Stimulated activated CD4-positive, alpha-beta T cell treated with anti-CD3 and anti-CD28 coated beads, Interleukin-15, amount 100 ng/mL, for 48 hours (primary cell): ENCODE results near the gene NEK4.

Experiments
- DNase-seq, 2 donors: peaks; one replicate each; pipeline ENCODE4 v3.0.0-alpha.2; 2020; ENCODE audit warnings: low read depth in 2 of 2

The NEK4 gene

DNA sequence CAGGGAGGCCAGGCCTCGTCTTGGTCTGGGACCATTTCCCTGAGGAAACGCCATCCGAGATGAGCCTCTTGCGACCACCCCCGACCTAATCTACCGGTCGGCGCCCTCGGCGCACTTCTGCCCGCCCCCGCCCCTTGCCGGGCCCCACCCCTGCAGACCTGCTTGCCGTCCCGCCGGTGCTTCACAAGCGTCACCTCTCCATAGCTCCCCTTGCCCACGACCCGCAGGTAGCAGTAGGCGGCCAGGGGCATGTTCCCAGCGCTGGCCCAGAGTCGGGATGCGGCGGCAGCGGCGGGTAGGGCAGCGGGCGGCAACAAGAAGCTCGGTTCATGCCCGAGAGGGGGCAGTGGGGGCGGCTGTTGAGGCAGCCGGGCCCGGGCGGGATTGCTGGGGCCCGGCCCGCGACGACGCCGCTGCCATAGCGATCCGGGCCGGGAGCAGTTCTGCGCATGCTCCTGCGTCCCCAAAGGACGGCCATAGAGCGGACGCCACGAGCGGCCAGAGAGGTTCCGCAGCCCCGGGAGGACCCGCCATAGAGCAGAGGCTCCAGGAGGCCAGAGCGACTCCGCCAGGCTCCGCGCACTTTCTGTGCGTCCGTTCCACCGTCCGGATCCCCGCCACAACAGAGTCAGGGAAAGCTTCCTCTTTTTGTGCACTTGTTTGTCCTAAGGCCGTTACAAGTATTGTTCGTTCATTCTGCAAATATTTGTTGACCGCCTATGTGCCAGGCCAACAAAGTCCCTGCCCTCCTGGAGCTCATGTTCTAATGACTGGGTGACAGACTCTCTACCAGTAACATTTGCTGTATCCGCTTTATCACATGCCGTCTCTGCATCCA lies at the start of gene NEK4:
TSS of gene NEK4 (minus strand) at position 445 of the 838 bp plus-strand sequence. CDS start at position 251, 194 bp downstream.
- DNase-seq, result peak; percentile 82 to 85

DNA sequence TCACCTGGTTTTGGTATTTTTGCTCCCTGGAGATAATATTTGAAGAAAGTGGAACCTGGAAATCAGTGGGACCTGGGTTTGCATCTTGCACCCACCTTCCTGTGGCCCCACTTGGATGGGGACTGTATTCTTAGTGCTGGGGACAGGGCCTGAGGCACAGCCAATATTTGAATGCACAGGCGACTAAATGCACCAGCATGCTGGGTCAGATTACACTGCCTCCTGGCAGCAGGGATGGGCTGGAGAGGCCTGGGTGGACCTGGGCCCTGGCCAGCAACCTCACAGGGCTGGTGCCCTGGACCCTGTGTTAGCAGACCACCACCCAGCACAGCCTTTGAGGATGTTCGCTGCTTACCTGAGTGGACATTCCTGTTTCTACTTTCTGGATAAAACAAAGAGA lies 49.2 kb upstream of the NEK4 start:
- no peak for DNase-seq

DNA sequence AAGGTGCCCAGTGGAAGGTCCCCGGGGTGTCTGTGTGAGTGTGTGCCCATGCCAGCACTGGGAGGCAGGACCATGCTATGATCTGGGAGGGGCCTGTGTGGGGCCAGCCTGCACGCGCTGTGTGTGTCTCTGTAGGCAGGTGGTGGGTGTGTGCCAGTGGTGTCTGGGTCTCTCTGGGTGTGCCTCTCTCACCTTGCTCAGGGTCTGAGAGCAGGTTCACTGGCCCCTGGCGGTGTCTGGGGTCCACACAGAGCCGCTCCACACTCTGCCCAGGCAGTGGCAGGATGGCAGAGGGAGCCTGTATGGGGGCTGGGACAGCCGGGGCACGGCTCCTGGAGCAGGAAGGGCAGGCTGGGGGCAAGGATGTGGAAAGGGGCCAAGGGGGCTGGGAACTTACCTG lies 47.1 kb upstream of the NEK4 start:
- no peak for DNase-seq

DNA sequence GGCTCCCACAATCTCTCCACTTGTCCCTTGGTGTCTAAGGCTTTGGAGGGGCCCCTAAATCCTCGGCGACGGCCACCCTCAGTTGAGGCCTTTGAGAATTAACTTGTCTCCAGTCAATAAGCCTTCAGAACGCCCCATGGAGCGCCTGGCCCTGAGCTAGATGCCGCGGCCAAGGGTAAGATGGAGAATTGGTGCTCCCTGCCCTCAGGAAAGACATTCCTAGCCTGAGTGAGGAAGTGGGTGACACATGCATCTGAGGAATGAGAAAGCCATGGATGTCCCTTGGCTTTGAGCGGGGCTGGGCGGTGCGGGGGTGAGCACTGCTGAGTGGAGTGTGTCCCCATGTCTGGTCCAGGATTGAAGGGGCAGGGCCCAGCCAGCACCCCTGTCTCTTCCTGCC lies 46.5 kb upstream of the NEK4 start:
- no peak for DNase-seq

DNA sequence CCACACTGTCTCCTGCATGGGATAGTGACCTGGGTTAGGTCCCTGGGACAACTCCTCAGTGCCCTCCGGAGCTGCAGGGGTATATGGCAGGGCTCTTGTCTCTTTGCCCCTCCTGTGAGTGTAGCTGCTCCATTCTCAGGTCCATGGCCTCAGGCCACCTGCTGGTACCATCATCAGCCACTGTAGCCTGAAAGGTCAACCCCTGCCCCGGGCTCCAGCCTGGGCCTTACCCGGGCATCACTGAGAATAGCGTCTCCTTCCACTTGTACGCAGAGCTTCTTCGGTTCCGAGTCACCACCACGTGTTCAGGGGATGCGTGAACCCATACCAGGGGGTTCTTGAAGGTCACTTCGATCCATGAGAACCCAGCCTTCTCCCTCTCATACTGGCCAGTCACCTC lies 45.9 kb upstream of the NEK4 start:
- no peak for DNase-seq

DNA sequence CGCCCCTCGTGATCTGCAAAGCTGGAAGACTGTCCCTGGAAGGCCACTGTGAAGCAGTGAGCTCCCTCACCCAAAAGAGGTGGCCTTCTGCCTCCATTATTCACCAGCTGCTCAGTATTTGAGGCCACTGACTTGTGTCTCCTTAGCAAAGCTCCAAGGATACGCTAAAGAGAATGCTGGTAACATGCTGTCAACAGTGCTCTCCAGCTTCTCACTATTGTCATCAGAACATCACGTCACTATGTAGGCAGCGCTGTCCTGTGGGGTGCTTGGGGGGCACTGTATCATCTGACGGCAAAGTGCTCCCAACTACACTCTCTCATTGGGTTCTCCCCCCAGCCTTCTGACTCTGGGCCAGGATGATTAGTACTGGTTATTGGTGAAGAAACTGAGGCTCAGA lies 45.5 kb upstream of the NEK4 start:
- no peak for DNase-seq

DNA sequence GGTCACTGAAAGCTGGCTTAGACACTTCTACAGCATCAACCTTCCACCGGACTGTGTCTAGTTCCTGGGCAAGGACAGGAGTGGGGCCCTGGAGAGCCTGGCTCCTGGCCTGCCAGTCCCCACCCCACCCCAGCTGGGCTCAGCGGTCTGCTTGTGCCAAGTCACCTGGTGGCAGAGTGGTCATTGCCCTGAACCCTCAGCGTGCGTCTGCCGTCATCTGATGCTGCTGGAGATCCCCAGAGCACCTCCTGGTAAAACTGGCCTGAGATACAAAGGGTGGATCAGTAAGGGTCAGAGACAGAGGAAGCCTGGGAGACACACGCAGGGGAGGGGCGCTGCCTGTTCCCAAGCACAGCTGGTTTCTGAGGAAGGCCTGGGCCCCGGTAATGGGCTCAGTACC lies 43.1 kb upstream of the NEK4 start:
- no peak for DNase-seq

DNA sequence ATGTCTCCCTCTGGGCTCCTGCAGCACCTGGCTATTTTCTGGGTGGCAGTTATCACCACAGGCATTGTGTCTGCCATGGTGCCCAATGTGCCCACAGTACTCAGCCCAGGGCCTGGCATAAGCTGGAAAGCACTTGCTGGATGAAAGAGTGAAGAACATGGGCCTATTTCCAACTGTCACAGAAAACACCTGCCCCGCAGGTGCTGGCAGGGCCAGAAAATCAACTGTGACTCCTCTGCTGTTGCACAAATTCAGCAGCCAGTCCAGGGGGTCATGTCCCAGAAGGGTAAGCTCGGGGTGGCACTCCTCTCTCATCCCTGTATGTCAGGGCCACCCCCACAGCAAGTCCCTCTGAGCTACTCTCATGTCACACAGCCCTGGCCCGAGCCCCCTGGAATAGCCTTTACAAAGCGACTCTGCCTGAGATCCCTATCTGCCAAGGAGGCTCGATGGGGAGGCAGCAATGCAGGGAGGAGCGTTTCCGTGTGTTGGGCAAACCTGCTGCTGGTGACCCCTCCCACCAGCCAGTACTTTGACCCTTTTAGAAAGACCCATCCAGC lies 40.8 kb upstream of the NEK4 start:
- no peak for DNase-seq

DNA sequence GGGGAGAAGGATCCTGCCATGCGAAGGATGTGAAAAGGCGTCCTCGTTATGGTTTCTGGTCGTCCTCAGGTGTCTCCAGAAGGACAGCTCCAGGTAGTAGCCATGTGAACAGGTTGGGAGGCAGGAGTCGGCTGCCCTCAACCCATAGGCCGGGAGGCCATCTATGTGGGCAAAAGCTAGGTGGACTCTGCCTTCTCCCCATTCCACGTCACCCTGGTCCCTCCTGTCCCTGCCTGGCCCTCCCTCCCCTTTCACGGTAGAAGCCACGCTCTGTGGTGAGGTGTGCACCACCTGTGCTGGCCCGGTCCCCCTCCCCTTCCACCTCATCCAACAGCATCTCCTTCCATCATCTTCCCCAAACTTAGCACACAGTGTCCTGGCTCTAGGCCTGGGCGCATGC lies 40.2 kb upstream of the NEK4 start:
- DNase-seq, result no peak

DNA sequence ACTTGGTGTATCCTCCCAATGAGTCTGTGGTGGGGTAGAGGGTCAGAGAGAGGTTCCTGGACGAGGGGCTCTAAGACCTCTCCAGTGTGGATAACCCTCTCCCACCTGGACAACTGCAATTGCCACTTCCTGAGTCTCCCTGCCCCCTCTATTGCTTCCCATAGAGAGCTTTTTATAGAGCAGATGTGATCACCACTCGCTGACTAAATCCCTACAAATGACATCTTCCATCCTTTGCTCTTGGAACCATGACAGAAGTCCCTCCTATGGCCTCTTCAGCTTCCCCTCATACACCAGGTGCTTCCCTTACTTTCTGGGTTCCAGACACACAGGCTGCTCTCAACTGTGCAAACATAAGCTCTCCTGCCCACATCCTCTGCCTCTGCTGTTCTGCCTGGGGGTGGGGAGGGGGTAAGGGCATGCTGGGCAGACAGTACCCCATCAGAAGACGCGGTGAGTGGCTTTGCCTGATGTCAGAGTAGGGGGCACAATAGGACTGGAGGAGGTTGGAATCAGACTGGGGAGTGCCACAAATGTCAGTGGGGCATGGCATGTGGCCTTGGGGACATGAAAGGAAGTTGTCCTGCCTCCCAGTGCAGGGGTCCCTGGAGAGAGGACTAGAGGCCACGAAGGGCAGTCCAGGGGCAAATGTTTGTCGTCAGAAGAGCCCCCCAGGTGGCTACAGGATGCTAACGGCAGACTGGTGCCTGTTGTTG lies 39.1 kb upstream of the NEK4 start:
- DNase-seq, result no peak

DNA sequence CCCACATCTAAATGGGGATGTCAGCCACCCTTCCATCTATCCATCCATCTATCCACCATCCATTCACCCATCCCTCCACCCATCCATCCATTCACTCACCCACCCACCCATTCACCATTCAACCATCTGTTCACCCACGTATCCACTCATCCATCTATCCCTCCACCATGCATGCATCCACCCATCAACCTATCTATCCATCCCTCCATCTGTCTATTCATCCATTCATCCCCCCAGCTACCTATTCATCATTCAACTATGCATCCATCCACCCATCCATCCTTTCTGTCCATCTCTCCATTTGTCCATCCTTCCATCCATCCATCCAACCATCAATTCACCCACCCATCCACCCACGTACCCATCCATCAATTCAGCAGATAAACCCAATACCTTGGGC lies 38.4 kb upstream of the NEK4 start:
- no peak for DNase-seq

DNA sequence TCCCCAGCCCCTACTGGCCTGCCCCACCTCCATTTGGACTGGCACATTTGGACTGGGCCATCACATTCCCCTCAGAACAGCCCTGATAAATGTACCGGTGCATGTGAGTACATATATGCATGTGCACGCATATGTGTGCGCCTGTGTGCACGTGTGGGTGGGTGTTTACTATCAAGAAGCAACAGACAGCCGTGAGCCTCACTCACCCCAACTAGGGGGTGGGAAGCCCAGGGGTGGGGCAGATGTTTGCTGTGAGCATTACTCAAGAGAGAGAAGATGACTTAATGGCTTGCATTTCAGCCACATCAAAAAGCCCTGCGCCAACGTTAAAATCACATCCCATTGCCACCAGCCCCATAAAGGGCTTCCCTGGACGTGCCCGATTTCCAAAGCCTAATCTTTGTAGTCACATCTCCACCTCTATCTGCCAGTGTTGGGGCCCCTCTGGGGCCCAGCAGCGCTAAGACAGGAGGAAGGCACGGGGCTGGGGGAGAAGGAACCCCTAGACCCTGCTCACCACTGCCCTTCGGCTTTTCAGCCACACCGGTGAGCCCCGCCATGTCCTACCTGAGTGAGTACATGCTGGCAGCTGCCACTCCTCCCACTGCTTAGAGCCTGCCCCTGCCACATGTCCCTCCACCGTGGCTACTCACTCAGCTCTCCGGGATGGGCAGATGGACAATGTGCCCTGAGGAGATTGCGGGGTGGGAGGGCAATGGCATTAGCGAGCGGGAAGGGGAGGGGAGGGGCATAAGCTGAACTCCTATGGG lies 34.7 kb upstream of the NEK4 start:
- no peak for DNase-seq

DNA sequence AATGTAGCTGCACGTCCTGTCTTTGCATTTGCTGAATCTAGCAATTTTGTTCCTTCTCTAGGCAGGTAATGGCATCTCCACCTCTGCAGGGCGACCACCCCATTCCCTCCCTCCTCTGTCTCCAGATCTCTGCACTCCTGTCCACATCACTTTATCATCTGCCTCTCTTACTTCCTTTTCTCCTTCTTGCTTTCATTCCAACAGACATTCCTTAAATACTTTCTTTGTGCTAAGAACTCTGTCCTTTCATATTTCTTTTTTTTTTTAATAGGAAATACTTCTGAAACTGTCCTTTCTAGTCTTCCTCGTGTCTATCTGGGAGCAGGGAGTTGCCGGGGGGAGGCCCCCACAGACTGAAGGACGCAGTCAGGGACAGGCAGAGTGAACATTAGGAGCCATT lies 31.1 kb upstream of the NEK4 start:
- DNase-seq, result no peak

DNA sequence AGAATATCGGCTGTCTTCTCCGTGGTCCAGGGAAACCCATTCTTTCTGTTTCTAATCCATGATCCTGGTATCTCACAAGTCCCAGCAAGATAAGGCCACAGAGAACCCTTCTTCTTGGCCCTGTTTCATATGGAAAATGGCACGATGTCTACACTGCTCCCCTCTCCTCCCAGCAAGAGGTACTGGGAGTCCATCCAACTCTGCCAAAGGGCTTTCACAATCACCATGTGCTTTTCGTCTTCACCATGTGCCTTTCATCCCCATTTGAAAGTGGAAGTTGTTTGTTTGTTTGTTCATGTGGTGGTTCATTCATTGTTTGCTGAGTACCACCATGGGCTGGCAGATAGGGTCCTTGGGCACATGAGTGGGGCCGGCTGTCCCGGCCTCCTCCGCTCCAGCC lies 29.3 kb upstream of the NEK4 start:
- DNase-seq, result no peak

DNA sequence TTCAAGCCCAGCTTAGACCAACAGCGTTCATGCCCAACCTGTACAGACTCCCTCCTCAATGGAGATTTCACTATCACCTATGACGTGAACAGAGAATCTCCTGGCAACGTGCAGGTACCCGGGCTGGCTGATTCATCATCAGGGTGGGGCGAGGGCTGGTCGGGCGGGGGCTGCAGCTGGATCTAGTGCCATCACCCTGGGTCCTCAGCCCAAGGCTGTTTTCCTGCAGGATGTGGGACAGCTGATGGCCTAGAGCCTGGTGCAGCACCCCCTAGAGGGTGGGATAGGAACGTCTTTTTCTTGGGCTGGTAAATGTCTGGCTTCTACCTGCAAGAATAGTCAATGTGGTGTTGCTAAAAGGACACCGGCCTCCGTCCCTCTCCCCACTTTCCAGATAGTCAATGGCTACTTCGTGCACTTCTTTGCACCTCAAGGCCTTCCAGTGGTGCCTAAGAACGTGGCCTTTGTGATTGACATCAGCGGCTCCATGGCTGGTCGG lies 28.3 kb upstream of the NEK4 start:
- peak in 1 of 2 donors; percentile 14 for DNase-seq

DNA sequence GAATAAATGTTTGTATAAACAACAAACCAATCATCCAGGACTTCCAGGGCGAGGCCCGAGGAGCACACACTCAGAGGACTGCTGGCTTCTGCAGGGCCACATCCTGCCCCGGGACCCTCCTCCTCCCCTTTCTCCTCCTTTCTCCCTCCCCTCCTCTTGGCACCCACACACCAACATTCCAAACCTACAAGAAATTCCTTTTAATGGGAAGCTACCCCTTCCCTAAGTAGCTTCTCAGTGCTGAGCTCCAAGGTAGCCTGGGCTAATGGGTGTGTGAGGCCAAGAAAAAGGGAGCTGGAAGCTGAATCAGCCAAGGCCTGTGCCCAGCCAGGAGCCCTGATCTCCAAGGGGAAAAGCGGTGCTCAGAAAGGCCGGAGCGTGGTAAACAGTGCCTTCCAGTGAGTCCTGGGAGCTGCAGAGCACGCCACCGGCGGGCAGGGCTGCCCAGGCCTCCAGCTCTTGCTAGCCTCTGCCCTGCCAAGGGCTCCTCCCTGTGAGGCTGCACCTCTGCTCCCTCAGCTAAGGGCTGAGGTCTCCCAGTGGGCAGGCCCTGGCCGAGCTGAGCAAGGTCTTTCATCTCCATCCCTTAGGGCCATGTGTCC lies 27.7 kb upstream of the NEK4 start:
- no peak for DNase-seq

DNA sequence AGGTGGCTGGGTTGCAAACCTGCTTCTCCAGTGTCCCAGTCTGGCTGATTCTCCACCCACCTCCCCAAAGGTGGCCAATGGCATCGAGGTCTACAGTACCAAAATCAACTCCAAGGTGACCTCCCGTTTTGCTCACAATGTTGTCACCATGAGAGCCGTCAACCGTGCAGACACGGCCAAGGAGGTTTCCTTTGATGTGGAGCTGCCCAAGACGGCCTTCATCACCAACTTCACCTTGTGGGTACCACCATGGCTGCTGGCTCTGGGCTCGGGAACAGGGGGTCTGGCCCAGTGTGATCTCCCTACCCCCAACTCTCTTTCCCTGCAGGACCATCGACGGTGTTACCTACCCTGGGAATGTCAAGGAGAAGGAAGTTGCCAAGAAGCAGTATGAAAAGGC lies 25.7 kb upstream of the NEK4 start:
- no peak for DNase-seq

DNA sequence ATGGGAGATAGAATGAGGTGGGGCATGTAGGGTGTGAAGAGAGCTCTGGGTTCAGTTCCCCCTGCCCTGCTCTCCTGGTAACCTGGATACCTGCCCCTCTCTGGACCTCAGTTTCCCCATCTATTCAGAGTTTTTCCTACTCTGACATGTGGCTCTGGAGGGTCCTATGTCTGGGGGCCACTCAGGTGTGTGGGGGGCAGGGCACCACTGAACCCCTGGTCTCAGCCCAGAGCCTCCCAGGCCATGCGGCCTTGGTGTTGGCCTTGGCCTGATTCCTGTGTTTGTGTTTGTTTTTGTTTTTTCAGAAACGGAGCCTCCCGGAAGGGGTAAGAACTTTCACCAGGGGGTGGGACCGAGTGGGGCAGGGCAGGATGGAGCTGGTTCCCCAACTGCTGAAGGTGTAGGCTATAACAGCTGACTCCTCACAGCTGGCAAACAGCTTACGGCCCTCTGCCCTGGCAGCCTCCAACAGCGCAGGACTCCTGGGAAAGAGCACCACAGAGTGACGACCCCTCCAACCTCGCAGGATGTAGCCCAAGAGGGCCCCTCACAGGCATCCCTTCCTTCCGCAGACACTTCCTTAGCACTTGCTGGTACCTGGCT lies 24.7 kb upstream of the NEK4 start:
- DNase-seq, result no peak

DNA sequence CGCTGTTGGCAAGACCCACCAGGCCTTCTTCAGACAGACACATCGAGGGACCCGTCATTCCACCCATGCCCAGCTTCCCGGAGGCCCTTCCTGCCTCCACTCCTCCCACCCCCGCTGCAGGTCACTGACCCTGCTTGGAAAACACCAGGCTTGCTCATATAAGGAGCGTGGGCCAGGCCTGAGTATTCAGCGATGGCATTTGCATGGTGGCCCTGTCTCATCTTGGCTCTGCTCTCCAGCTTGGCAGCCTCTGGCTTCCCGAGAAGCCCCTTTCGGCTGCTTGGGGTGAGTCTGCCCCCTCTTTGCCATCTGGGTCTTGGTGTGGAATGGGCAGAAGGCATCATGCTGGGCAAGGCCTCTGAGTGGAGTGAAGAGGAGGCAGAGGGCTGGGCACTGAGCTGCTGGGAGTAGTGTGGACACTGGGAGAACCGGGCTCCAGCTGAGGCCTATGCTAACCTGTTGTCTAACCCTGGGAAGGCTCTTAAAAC lies 23.9 kb upstream of the NEK4 start, which contains the start of gene ITIH3:
TSS of gene ITIH3 (plus strand) at position 185 of the 488 bp plus-strand sequence. CDS start at position 193, 8 bp downstream.
- DNase-seq, result no peak

DNA sequence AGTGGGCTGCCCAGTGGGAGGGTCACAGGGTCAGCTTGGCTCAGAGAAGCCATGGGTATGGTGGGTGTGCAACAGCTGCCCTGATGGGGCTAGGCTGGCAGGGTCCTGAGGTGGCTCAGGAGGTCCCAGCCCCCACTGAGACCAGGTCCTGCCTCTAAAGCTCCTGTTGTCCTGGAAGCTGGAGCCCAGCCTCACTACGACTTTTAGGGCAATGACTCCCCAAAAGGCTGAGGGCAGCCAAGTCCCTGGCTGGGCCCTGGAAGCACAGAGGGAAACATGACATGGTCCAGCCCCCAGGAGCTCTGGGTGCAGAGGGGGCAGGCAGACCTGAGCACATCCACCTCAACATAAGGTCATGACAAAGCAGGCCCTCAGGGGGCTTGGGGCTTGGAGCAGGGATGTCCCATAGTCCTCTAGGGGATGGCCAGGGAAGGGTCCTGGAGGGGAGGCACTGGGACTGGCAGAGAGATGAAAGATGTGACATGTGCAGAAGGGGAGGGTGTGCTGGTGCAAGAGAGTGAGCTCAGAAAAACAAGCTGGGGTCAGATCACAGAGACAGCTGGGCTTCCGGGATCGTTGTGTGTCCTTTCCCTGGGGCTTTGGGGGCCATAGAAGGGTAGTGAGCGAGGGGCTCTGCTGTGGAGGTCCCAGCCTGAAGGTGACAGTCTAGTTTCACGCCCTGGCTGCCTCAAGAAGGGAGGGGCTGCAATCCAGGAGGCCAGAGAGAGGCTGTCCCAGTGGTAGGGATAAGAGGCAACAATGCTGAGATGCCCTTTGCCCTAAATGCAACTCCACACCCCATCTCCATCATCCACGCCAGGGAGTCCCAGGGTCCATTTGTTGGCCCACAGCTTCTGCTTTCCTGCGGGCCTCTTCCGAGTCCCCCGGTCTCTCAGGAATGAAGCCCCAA lies 23.2 kb upstream of the NEK4 start:
- DNase-seq, result no peak
